Neuronal stem cell (in vitro differentiated cells): Measurements from ENCODE around the gene ZNF292.
A peak's percentile ranks its signal among the peaks of the same experiment; 100 is the strongest.
"Not testable (repeated sequence)": the region's sequence is repeated elsewhere in the genome, so short reads cannot be mapped to it uniquely, and the experiment has no call there.

Source experiments
- DNase-seq: peaks from one replicate; pipeline ENCODE4 v3.0.0-alpha.2; 2013; ENCODE audit warnings: low spot score
- H2AFZ ChIP-seq: one replicate; pipeline ENCODE4 v1.6.1; 2013; ENCODE audit warnings: mild to moderate bottlenecking, low read length, inconsistent platforms
- H2AK5ac ChIP-seq: 2 replicates; pipeline ENCODE4 v1.6.1; 2013; ENCODE audit warnings: low read depth, mild to moderate bottlenecking, inconsistent platforms, low read length, moderate library complexity, mixed read lengths
- H2BK120ac ChIP-seq: 2 replicates; pipeline ENCODE4 v1.6.1; 2013; ENCODE audit warnings: low read depth, mild to moderate bottlenecking, inconsistent platforms, low read length, moderate library complexity, mixed read lengths
- H2BK12ac ChIP-seq: one replicate; pipeline ENCODE4 v1.6.1; 2013; ENCODE audit warnings: low read length, inconsistent platforms
- H2BK15ac ChIP-seq: 2 replicates; pipeline ENCODE4 v1.6.1; 2013; ENCODE audit warnings: mild to moderate bottlenecking, low read length, inconsistent platforms, mixed read lengths
- H2BK5ac ChIP-seq: one replicate; pipeline ENCODE4 v1.6.1; 2013; ENCODE audit warnings: inconsistent platforms, mild to moderate bottlenecking, low read length, moderate library complexity
- H3K14ac ChIP-seq: one replicate; pipeline ENCODE4 v1.6.1; 2013; ENCODE audit warnings: low read length, inconsistent platforms
- H3K18ac ChIP-seq: 2 replicates; pipeline ENCODE4 v1.6.1; 2013; ENCODE audit warnings: low read length, inconsistent platforms
- H3K23ac ChIP-seq: 2 replicates; pipeline ENCODE4 v1.6.1; 2013; ENCODE audit warnings: low read depth, mild to moderate bottlenecking, mixed read lengths, low read length, inconsistent platforms; ENCODE audit not compliant: poor library complexity
- H3K27ac ChIP-seq: replicated peaks from 3 replicates; pipeline ENCODE4 v1.5.1; 2013; ENCODE audit warnings: low read length, inconsistent platforms
- H3K27me3 ChIP-seq, 3 experiments: 2 replicates each; pipeline ENCODE4 v1.6.1; 2013; ENCODE audit warnings: low read length in 3 of 3, mild to moderate bottlenecking in 2 of 3, inconsistent platforms in 1 of 3, low read depth in 1 of 3, mixed read lengths in 1 of 3, moderate library complexity in 1 of 3; ENCODE audit not compliant: control insufficient read depth in 3 of 3, insufficient read depth in 3 of 3
- H3K36me3 ChIP-seq, 2 donors: replicated peaks in 1 of 2; 2 replicates each; pipeline ENCODE4 v1.6.1; 2013; ENCODE audit warnings: low read length in 2 of 2; ENCODE audit not compliant: control insufficient read depth in 2 of 2, insufficient read depth in 2 of 2
- H3K4ac ChIP-seq: 2 replicates; pipeline ENCODE4 v1.6.1; 2013; ENCODE audit warnings: inconsistent platforms, mild to moderate bottlenecking, low read length, moderate library complexity
- H3K4me1 ChIP-seq, 2 donors: 1 replicate in 1 of 2; 2 replicates in 1 of 2; pipeline ENCODE4 v1.6.1; 2013; ENCODE audit warnings: low read length in 2 of 2, low read depth in 1 of 2; ENCODE audit not compliant: control insufficient read depth in 2 of 2, insufficient read depth in 1 of 2
- H3K4me2 ChIP-seq: one replicate; pipeline ENCODE4 v1.6.1; 2013; ENCODE audit warnings: mild to moderate bottlenecking, low read length, inconsistent platforms; ENCODE audit not compliant: insufficient read depth, poor library complexity, severe bottlenecking
- H3K4me3 ChIP-seq, 2 donors: 2 replicates each; pipeline ENCODE4 v1.5.1; 2013; ENCODE audit warnings: low read length in 2 of 2, mild to moderate bottlenecking in 2 of 2, inconsistent platforms in 1 of 2, moderate library complexity in 1 of 2
- H3K79me1 ChIP-seq: one replicate; pipeline ENCODE4 v1.6.1; 2013; ENCODE audit warnings: low read depth, mild to moderate bottlenecking, inconsistent platforms, low read length, moderate library complexity
- H3K9ac ChIP-seq: one replicate; pipeline ENCODE4 v1.6.1; 2013; ENCODE audit warnings: mild to moderate bottlenecking, low read depth, low read length, inconsistent platforms; ENCODE audit not compliant: poor library complexity
- H3K9me3 ChIP-seq, 2 donors: replicated peaks in 1 of 2; 2 replicates each; pipeline versions ENCODE3 to v1.6.1; 2013; ENCODE audit warnings: low read length in 2 of 2, mild to moderate bottlenecking in 2 of 2, inconsistent platforms in 1 of 2, low read depth in 1 of 2, mixed read lengths in 1 of 2, moderate library complexity in 1 of 2; ENCODE audit not compliant: control insufficient read depth in 2 of 2, insufficient read depth in 1 of 2
- H4K8ac ChIP-seq: one replicate; pipeline ENCODE4 v1.6.1; 2013; ENCODE audit warnings: low read depth, mild to moderate bottlenecking, inconsistent platforms, low read length, moderate library complexity
- H4K91ac ChIP-seq: one replicate; pipeline ENCODE4 v1.6.1; 2013; ENCODE audit warnings: low read length, low read depth, mild to moderate bottlenecking, inconsistent platforms; ENCODE audit not compliant: poor library complexity
- WGBS, 2 donors: extraction: QIAGEN DNeasy Blood & Tissue Kit; methylation state at CpG; one replicate each; pipeline ENCODE4 v1.1.7; 2013; ENCODE audit warnings: missing lambda C conversion rate in 2 of 2, mixed read lengths in 1 of 2; ENCODE audit not compliant: insufficient read length in 2 of 2, insufficient replicate concordance in 1 of 2; ENCODE audit errors: extremely low coverage in 2 of 2; 5-methylcytosine and 5-hydroxymethylcytosine counted together

ZNF292 gene

DNA sequence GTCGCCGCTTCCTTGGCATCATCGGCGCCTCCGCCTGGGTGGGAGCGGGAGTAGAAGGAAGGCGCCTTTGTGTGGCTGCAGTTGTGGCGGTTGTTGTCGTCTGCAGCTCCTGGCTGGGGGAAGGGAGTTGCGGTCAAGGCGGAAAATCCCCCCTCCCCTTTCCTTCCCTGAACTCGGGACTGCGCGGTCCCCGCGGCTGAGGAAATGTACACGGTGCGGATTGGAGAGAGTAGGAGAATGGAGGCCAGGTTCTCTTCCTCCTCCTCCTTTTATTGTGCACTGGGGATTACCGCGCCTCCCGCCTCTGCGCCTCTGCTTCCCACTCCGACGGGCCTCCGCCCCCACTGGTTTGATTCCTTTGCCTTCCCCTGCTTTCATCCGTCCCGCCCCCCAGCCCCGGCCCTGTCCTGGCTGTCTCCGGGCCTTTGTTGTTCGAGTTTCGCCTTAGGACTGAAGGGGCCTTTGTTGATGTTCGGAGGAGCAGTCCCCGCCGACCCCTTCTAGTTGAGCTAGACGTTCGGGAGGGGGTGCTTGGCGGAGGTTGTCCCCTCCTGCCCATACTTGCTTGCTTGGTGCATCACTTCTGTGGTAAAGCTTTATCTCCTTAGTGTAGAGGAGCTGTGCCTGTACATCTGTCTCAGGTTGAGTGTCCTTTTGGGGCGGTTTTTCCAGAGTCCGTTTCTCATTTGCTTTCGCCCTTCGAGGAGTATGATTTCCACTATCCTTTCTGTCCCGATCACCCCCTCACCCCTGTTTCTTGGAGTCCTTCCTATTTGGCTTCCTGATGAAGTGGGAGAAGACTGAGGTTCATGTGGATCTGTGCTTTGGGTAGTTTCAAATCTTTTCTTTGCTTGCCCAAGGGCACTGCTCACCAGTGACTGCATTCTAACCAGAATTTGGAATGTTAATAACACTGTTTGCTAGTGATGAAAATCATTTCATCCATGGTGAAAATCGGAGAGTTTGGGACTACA, 764 bp downstream of the ZNF292 start:
- peak overlapping the region; percentile 99 for H3K18ac ChIP-seq
- H3K9ac ChIP-seq, result peak overlapping the region; percentile 96
- H4K8ac ChIP-seq, result peak overlapping the region; percentile 100
- H2BK120ac ChIP-seq, result peak overlapping the region; percentile 28
- H3K4me3 ChIP-seq, result peak overlapping the region; percentile 79 to 99
- H3K14ac ChIP-seq, result peak overlapping the region; percentile 38
- peak overlapping the region; percentile 100 for H4K91ac ChIP-seq
- H2BK12ac ChIP-seq, result peak overlapping the region; percentile 75
- no peaks in the 10 kb centered on the region for H3K79me1 ChIP-seq
- peak overlapping the region; percentile 94 for H2AFZ ChIP-seq
- peaks cover 0 to 29% of the 10 kb centered on the region in 2 donors for H3K36me3 ChIP-seq
- peak overlapping the region; percentile 99 for H2BK5ac ChIP-seq
- peak overlapping the region; percentile 94 for H3K4ac ChIP-seq
- DNase-seq, result peak; percentile 85
- peaks cover 0 to 7% of the 10 kb centered on the region in 2 donors for H3K4me1 ChIP-seq
- H3K27ac ChIP-seq, result peak overlapping the region; percentile 98
- no CpG with 5 or more reads among the region's 43 CpGs for WGBS, 2 donors
- H3K9me3 ChIP-seq, result peaks cover 0 to 7% of the 10 kb centered on the region in 2 donors
- peak overlapping the region; percentile 84 for H3K4me2 ChIP-seq
- H2AK5ac ChIP-seq, result peak overlapping the region; percentile 96
- H3K27me3 ChIP-seq, result no peaks in the 10 kb centered on the region
- H2BK15ac ChIP-seq, result peak overlapping the region; percentile 99
- peak overlapping the region; percentile 92 for H3K23ac ChIP-seq

DNA sequence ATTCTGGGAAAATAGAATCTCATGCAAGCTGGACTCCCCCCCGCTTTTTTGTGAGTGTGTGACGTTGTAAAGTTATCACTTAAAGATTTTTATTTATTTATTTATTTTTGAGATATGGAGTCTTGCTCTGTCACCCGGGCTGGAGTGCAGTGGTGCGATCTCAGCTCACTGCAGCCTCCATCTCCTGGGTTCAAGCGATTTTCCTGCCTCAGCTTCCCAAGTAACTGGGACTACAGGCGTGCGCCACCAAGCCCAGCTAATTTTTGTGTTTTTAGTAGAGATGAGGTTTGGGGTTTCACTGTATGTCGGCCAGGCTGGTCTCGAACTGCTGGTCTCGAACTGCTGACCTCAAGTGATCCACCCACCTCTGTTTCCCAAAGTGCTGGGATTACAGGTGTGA, 2.2 kb downstream of the ZNF292 start:
- H3K4me2 ChIP-seq, H2BK5ac ChIP-seq, H2AFZ ChIP-seq, H3K27ac ChIP-seq, H3K79me1 ChIP-seq, H4K8ac ChIP-seq, H3K27me3 ChIP-seq, H2BK120ac ChIP-seq, DNase-seq, H2BK12ac ChIP-seq, H4K91ac ChIP-seq, H3K4me1 ChIP-seq, H2BK15ac ChIP-seq, H2AK5ac ChIP-seq, H3K4ac ChIP-seq, H3K9me3 ChIP-seq, H3K23ac ChIP-seq, H3K9ac ChIP-seq, H3K18ac ChIP-seq, H3K14ac ChIP-seq: not testable (repeated sequence)
- WGBS, 2 donors, result no CpG with 5 or more reads among the region's 10 CpGs
- H3K4me3 ChIP-seq, result peak overlapping the region in 1 of 2 donors; percentile 79
- H3K36me3 ChIP-seq, result peaks cover 0 to 44% of the 10 kb centered on the region in 2 donors

DNA sequence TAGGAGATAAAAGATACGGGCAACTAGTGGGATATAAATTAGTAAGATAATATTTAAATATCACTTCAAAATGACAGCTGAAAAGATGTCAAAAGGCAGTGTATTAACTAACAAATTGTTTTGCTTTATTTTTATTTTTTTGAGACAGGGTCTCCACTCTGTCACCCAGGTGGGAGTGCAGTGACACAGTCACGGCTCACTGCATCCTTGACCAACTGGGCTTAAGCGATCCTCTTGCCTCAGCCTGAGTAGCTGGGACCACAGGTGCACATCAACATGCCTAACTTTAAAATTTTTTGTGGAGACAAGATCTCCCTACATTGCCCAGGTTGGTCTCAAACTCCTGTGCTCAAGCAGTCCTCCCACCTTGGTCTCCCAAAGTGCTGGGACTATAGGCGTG, 5.9 kb downstream of the ZNF292 start:
- H3K23ac ChIP-seq, result no peak overlapping the region
- H2BK12ac ChIP-seq, result no peak overlapping the region
- no peak overlapping the region for H4K8ac ChIP-seq
- no peak overlapping the region for H3K18ac ChIP-seq
- H2BK15ac ChIP-seq, result no peak overlapping the region
- H3K9ac ChIP-seq, result no peak overlapping the region
- H3K9me3 ChIP-seq, result peaks cover 0 to 11% of the 10 kb centered on the region in 2 donors
- no CpG with 5 or more reads among the region's 4 CpGs for WGBS, 2 donors
- H2BK5ac ChIP-seq, result no peak overlapping the region
- H3K14ac ChIP-seq, result no peak overlapping the region
- H3K4me2 ChIP-seq, result peak overlapping the region; percentile 11
- H3K79me1 ChIP-seq, result peaks cover 2% of the 10 kb centered on the region
- no peak overlapping the region for H2AFZ ChIP-seq
- H2AK5ac ChIP-seq, result no peak overlapping the region
- no peak for DNase-seq
- peaks cover 0 to 68% of the 10 kb centered on the region in 2 donors for H3K36me3 ChIP-seq
- H3K27me3 ChIP-seq, result no peaks in the 10 kb centered on the region
- peaks cover 0 to 4% of the 10 kb centered on the region in 2 donors for H3K4me1 ChIP-seq
- H3K4ac ChIP-seq, result no peak overlapping the region
- H3K27ac ChIP-seq, result no peak overlapping the region
- no peak overlapping the region for H2BK120ac ChIP-seq
- no peak overlapping the region for H4K91ac ChIP-seq
- H3K4me3 ChIP-seq, result no peak overlapping the region

DNA sequence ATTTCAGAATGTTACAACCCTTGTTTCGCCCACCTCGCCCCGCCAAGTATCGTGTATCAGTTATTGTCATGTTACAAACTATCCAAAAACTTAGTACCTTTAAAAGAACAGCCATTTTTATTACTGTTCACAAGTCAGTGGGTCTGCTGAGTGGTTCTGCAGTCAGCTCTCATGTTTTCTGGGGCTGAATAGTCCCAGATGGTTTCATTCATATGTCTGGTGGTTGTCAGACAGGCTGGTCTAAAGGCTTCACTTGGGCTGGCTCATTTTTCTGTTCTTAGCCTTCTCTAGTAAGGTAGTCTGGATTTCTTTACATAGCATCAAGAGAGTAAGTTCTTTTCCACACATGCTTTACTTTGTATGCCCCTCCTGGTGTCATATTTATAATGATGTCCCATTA, 8.6 kb downstream of the ZNF292 start:
- Histone ChIP-seq H3K27ac (no peak overlapping the region), H3K79me1 (peaks cover 2% of the 10 kb centered on the region), H2BK15ac (no peak overlapping the region), H2AK5ac (no peak overlapping the region), H2AFZ (no peak overlapping the region), H3K4me3 (no peak overlapping the region), H2BK5ac (no peak overlapping the region), H3K4me1 (peaks cover 0 to 5% of the 10 kb centered on the region in 2 donors), H3K23ac (no peak overlapping the region), H4K91ac (no peak overlapping the region), H3K9ac (no peak overlapping the region), H3K14ac (no peak overlapping the region), H3K18ac (no peak overlapping the region), H3K4ac (no peak overlapping the region), H2BK12ac (no peak overlapping the region), H3K36me3 (peaks cover 0 to 72% of the 10 kb centered on the region in 2 donors), H3K4me2 (no peak overlapping the region), H3K27me3 (no peaks in the 10 kb centered on the region), H2BK120ac (no peak overlapping the region), H3K9me3 (peaks cover 0 to 9% of the 10 kb centered on the region in 2 donors), H4K8ac (no peak overlapping the region)
- no CpG with 5 or more reads among the region's 4 CpGs for WGBS, 2 donors
- DNase-seq, result no peak
